A673 (cell line): ENCODE measurements around the gene CATSPERB.

Source experiments
- CTCF ChIP-seq: fragments of 300-800, 200-600 bp; sonication (generic); conservative IDR thresholded peaks from 2 replicates; pipeline ENCODE4 v1.5.1; 2017; ENCODE audit warnings: low read depth, mild to moderate bottlenecking, antibody characterized with exemption, low read length, moderate library complexity, mixed read lengths
- EZH2 ChIP-seq: fragments of 200-600 bp; sonication (generic); IDR thresholded peaks from 2 replicates; pipeline ENCODE4 v1.6.1; 2017; ENCODE audit warnings: borderline replicate concordance, low read depth, mild to moderate bottlenecking, mixed read lengths, antibody characterized with exemption, low read length; ENCODE audit not compliant: poor library complexity, severe bottlenecking

GRCh38 chr14:91624757-91625156, 107.1 kb downstream of the CATSPERB start:
- no peak for TF ChIP-seq CTCF
- no peak for TF ChIP-seq EZH2
